Kidney epithelial cell (primary cell): ENCODE results near the gene PRKAR2B. TPM values are rescaled to one million over a fixed set of nuclear protein-coding genes. Genes with fewer than 3 reads are reported as not detected.

Source experiments
- DNase-seq: peaks from one replicate; pipeline ENCODE4 v3.0.0-alpha.2; 2010; ENCODE audit warnings: low read depth
- H3K27me3 ChIP-seq: 2 replicates; pipeline ENCODE4 v1.6.0; 2011; ENCODE audit warnings: low read length; ENCODE audit not compliant: control insufficient read depth, insufficient read depth
- H3K36me3 ChIP-seq: 2 replicates; pipeline ENCODE4 v1.5.1; 2011; ENCODE audit warnings: low read length; ENCODE audit not compliant: control insufficient read depth, insufficient read depth
- H3K4me3 ChIP-seq: 2 replicates; pipeline ENCODE4 v1.5.1; 2011; ENCODE audit warnings: low read depth, mild to moderate bottlenecking, control low read depth, low read length
- CTCF ChIP-seq: IDR thresholded peaks from 2 replicates; pipeline ENCODE4 v1.5.1; 2011; ENCODE audit warnings: mild to moderate bottlenecking, moderate library complexity, low read length, control low read depth, inconsistent platforms; ENCODE audit not compliant: insufficient read depth, poor library complexity, severe bottlenecking
- total RNA-seq: library from RNA; depleted of rRNA; stranded (reverse); fragments of >200 nt; gene quantifications from 2 replicates; pipeline ENCODE4 v1.2.3, GENCODE V29; 2015

PRKAR2B gene
- total RNA-seq, 1 donor from 2014 or later: 3.7 TPM

GRCh38 chr7:107002126-107002525, 42.4 kb upstream of the PRKAR2B start:
- no peak for TF ChIP-seq CTCF
- DNase-seq: no peak
- no peak overlapping the region for H3K4me3 ChIP-seq
- H3K36me3 ChIP-seq: no peaks in the 10 kb centered on the region
- no peaks in the 10 kb centered on the region for H3K27me3 ChIP-seq

DNA sequence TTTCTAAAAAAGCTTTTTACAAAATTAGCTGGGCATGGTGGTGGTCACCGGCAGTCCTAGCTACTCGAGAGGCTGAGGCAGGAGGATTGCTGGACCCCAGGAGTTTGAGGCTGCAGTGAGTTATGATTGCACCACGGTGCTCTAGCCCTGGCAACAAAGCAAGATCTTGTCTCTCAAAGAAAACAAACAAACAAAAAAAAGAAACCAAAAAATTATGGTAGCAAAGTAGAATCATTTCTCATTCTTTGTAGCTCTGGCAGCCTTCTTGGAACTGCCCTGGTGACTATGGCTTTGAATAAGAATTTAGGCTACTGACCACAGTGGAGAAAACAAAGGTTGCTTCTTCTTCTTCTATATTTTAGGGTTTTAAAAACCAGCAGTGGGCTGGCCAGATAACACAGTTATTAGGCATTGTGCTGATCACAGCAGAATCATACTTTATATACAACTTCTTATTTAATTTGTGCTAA, 41.9 kb upstream of the PRKAR2B start:
- no peaks in the 10 kb centered on the region for H3K36me3 ChIP-seq
- TF ChIP-seq CTCF: no peak
- no peak overlapping the region for H3K4me3 ChIP-seq
- DNase-seq: no peak
- no peaks in the 10 kb centered on the region for H3K27me3 ChIP-seq

DNA sequence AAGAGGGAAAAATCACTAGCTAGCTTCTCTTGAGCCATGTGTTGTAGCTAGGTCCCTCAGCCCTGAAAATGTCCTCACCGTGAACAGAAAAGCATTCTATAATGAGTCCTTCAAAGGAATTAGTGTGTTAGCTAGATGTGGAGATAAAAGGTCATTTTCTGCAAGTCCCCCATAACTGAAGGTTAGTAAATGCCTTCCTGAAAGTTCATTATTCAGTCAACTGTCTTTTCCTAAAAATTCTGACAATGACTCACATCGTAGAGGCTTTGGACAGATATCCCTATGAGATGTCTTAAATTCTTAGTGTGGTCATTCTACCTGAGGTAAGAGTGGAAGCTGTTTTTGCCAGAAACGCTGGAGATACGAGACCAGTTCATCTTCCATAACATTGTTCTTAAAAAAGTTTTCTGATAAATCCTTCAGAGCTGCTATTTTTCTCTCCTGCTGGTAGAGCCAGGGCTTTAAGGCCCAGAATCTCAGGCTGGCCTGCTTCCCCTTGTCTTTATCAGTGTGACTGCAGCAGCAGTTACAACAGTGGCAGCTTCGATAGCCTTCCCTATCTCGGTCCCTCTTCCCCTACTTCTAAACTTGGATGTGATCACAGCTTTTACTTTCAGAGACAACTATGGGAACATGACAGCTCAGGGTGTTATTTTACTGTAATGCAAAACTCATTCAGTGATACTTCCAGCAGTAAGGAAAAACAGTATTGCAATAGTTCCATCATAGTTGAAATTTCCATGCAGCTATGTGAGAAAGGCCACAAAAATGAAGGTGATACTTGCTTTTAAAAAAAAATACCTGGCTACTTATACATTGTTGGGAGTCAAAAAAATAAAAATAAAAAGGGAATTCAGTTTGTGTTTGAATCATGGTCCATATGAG, 37.3 kb upstream of the PRKAR2B start:
- H3K27me3 ChIP-seq: no peaks in the 10 kb centered on the region
- TF ChIP-seq CTCF: no peak
- no peaks in the 10 kb centered on the region for H3K36me3 ChIP-seq
- DNase-seq: no peak
- no peak overlapping the region for H3K4me3 ChIP-seq

- no peak overlapping the region for H3K4me3 ChIP-seq
- H3K27me3 ChIP-seq: no peaks in the 10 kb centered on the region
- DNase-seq: no peak
- no peaks in the 10 kb centered on the region for H3K36me3 ChIP-seq
- TF ChIP-seq CTCF: no peak
Observed at GRCh38 chr7:107007892-107008287, 36.6 kb upstream of the PRKAR2B start.

DNA sequence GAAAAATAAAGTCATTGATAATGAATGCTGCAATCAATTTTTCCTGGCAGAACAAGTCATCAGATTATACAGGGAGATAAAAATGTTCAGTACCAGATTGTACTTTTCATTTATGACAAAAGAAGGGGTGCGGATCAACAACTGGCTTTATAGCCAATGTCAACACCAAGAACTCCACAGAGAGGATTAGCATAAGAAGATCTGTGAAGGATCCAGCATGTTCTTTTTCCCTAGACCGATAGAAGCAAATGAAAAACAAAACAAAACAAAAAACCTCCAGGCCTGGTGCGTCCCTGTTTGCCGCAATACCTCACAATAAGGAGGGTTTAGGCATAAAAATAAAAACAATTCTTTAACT, 34.7 kb upstream of the PRKAR2B start:
- Histone ChIP-seq H3K4me3 (no peak overlapping the region), H3K27me3 (no peaks in the 10 kb centered on the region), H3K36me3 (no peaks in the 10 kb centered on the region)
- TF ChIP-seq CTCF: no peak
- no peak for DNase-seq

- no peak for DNase-seq
- TF ChIP-seq CTCF: no peak
- Histone ChIP-seq H3K4me3 (no peak overlapping the region), H3K27me3 (no peaks in the 10 kb centered on the region), H3K36me3 (no peaks in the 10 kb centered on the region)
Observed at GRCh38 chr7:107012691-107013090, 31.8 kb upstream of the PRKAR2B start.
